Measurements from ENCODE around the gene TEX38. TPM values are rescaled to one million over a fixed set of nuclear protein-coding genes. Genes with fewer than 3 reads are reported as not detected.

Gene TEX38
- total RNA-seq, 1 donor from 2014 or later, result not detected

DNA sequence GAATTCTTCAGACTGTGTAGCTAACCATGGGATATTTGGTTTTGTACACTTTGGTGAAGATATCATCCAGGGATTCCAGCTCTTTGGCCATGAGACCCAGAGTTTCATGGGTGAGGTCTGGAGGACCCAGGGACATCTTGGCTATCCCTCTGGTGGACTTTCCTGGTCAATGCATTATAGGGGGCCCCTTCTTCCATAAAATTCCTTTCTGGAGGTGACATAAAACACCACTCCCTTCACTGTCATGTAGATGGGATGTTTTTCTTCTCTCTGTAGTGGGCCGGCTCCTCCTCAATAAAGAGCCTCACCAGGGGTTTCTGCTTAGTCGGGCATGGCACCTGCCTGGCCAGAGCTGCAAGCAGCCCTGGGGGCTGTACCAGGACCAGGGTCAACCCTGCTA is 5.7 kb upstream of the TEX38 start:
- ChIA-PET POLR2A (no interaction called here), CTCF (no interaction called here)
- no peaks in the 10 kb centered on the region for H3K27me3 Mint-ChIP-seq
- H3K36me3 Mint-ChIP-seq (ENCODE audit: low read depth), result peaks cover 16% of the 10 kb centered on the region
- intact Hi-C loops (cut with micrococcal nuclease), result loop anchor here (5.0 kb wide), 2 partner anchors 49 to 64 kb away; partner anchors contain the start of genes MKNK1 and MOB3C
- no peaks in the 10 kb centered on the region for H3K9me3 Mint-ChIP-seq
- DNase-seq (no peak), ATAC-seq (ENCODE audit: low read depth) (no peak)
- TF ChIP-seq CTCF (IDR thresholded peaks at IDR 0.05), result no peak
- peaks cover 16% of the 10 kb centered on the region for H3K4me1 Mint-ChIP-seq
- no peak overlapping the region for H3K27ac Mint-ChIP-seq
- no peak overlapping the region for H3K4me3 Mint-ChIP-seq

- ChIA-PET CTCF (interaction anchor here (1.3 kb wide), 1 partner anchor 58 kb away, joined by 3 read pairs; no protein-coding TSS in a partner anchor), POLR2A (interaction anchor here (0.8 to 2.0 kb wide), 4 partner anchors 51 to 365 kb away, joined by 4 to 8 read pairs (median 5); partner anchors contain the start of genes EFCAB14, LRRC41 and MKNK1)
- DNase-seq, result peak; percentile 55
- H3K36me3 Mint-ChIP-seq (ENCODE audit: low read depth), result peaks cover 16% of the 10 kb centered on the region
- peak within 1 kb of the TSS; percentile 80 for H3K4me3 Mint-ChIP-seq
- no peaks in the 10 kb centered on the region for H3K27me3 Mint-ChIP-seq
- peak; percentile 91 for ATAC-seq (ENCODE audit: low read depth)
- no peaks in the 10 kb centered on the region for H3K9me3 Mint-ChIP-seq
- no peak for TF ChIP-seq CTCF (IDR thresholded peaks at IDR 0.05)
- peaks cover 16% of the 10 kb centered on the region for H3K4me1 Mint-ChIP-seq
- H3K27ac Mint-ChIP-seq, result no peak within 1 kb of the TSS
- intact Hi-C loops (cut with micrococcal nuclease), result loop anchor here (2.0 to 5.0 kb wide), 3 partner anchors 51 to 66 kb away; partner anchors contain the start of genes EFCAB14, MKNK1 and MOB3C
Observed at GRCh38 chr1:46667782-46668760, 3.6 kb upstream of the TEX38 start, which contains the start of gene ATPAF1. Gene ATPAF1 (minus strand): TSS chr1:46668364. CDS start chr1:46668322, 42 bp downstream.

- ATAC-seq (ENCODE audit: low read depth) (no peak), DNase-seq (no peak)
- intact Hi-C loops (cut with micrococcal nuclease), result no loop called here
- ChIA-PET POLR2A (no interaction called here), CTCF (no interaction called here)
- H3K9me3 Mint-ChIP-seq, result no peaks in the 10 kb centered on the region
- no peak overlapping the region for H3K27ac Mint-ChIP-seq
- no peak overlapping the region for H3K4me3 Mint-ChIP-seq
- H3K27me3 Mint-ChIP-seq, result no peaks in the 10 kb centered on the region
- H3K36me3 Mint-ChIP-seq (ENCODE audit: low read depth), result peaks cover 21% of the 10 kb centered on the region
- peaks cover 16% of the 10 kb centered on the region for H3K4me1 Mint-ChIP-seq
- TF ChIP-seq CTCF (IDR thresholded peaks at IDR 0.05), result no peak
Observed at GRCh38 chr1:46670134-46670533, 1.5 kb upstream of the TEX38 start.

GRCh38 chr1:46672696-46673095 is 1.0 kb downstream of the TEX38 start:
- Mint-ChIP-seq H3K27ac (no peak overlapping the region), H3K4me3 (no peak overlapping the region), H3K36me3 (ENCODE audit: low read depth) (peaks cover 45% of the 10 kb centered on the region), H3K9me3 (no peaks in the 10 kb centered on the region), H3K4me1 (peaks cover 16% of the 10 kb centered on the region), H3K27me3 (no peaks in the 10 kb centered on the region)
- POLR2A ChIA-PET, result interaction anchor here (0.8 kb wide), 1 partner anchor 46 kb away, joined by 3 read pairs; the partner anchor contains the start of gene EFCAB14
- no peak for ATAC-seq (ENCODE audit: low read depth)
- TF ChIP-seq CTCF (IDR thresholded peaks at IDR 0.05), result no peak
- DNase-seq, result no peak
- intact Hi-C loops (cut with micrococcal nuclease), result no loop called here
- CTCF ChIA-PET, result no interaction called here

GRCh38 chr1:46673749-46674182 is 2.1 kb downstream of the TEX38 start:
- H3K9me3 Mint-ChIP-seq, result no peaks in the 10 kb centered on the region
- ATAC-seq (ENCODE audit: low read depth) (no peak), DNase-seq (no peak)
- peaks cover 15% of the 10 kb centered on the region for H3K4me1 Mint-ChIP-seq
- intact Hi-C loops (cut with micrococcal nuclease), result no loop called here
- no peak overlapping the region for H3K4me3 Mint-ChIP-seq
- no peak for TF ChIP-seq CTCF (IDR thresholded peaks at IDR 0.05)
- ChIA-PET CTCF (no interaction called here), POLR2A (interaction anchor here (1.1 kb wide), 1 partner anchor 69 kb away, joined by 4 read pairs; the partner anchor contains the start of gene MKNK1)
- H3K27me3 Mint-ChIP-seq, result no peaks in the 10 kb centered on the region
- peaks cover 55% of the 10 kb centered on the region for H3K36me3 Mint-ChIP-seq (ENCODE audit: low read depth)
- H3K27ac Mint-ChIP-seq, result no peak overlapping the region

All from activated B cell treated with CpG ODN at 0.5 μM for 24 hours (primary cell).